NCI-H446 treated with DMSO at 0.1 percent for 48 hours (cell line): ENCODE results near the gene JMJD6.
A peak's percentile ranks its signal among the peaks of the same experiment; 100 is the strongest.

Source experiments
- DNase-seq: peaks from one replicate; lab custom pipeline; 2025; lab: John Stamatoyannopoulos, UW

The JMJD6 gene

GRCh38 chr17:76697702-76698465, 28.5 kb downstream of the JMJD6 start:
- DNase-seq: no peak

- no peak for DNase-seq
These were observed 29.4 kb downstream of the JMJD6 start for GRCh38 chr17:76696763-76697701.

- no peak for DNase-seq
These were observed 31.2 kb downstream of the JMJD6 start for GRCh38 chr17:76695059-76695831.

GRCh38 chr17:76691379-76692191, 34.8 kb downstream of the JMJD6 start:
- no peak for DNase-seq

- DNase-seq: no peak
These were observed 35.7 kb downstream of the JMJD6 start for GRCh38 chr17:76690596-76691280.

- DNase-seq: no peak
These were observed 36.5 kb downstream of the JMJD6 start for GRCh38 chr17:76689859-76690258.

GRCh38 chr17:76688165-76688622, 38.2 kb downstream of the JMJD6 start:
- DNase-seq: no peak

GRCh38 chr17:76687298-76688164, 38.9 kb downstream of the JMJD6 start:
- no peak for DNase-seq

GRCh38 chr17:76686538-76687297, 39.7 kb downstream of the JMJD6 start:
- DNase-seq: no peak

- no peak for DNase-seq
These were observed 40.6 kb downstream of the JMJD6 start for GRCh38 chr17:76685846-76686245.

GRCh38 chr17:76685366-76685765, 41.0 kb downstream of the JMJD6 start:
- no peak for DNase-seq

- no peak for DNase-seq
These were observed 41.6 kb downstream of the JMJD6 start for GRCh38 chr17:76684756-76685155.

- no peak for DNase-seq
These were observed 42.3 kb downstream of the JMJD6 start for GRCh38 chr17:76683921-76684745.

- DNase-seq: no peak
These were observed 43.2 kb downstream of the JMJD6 start for GRCh38 chr17:76683011-76683755.

- DNase-seq: no peak
These were observed 44.1 kb downstream of the JMJD6 start for GRCh38 chr17:76682296-76682695.

GRCh38 chr17:76681222-76682137, 44.9 kb downstream of the JMJD6 start:
- DNase-seq: peak; percentile 11
